Fibroblast of lung (primary cell): Measurements from ENCODE around the gene GAS7. TPM values are rescaled to one million over a fixed set of nuclear protein-coding genes. Genes with fewer than 3 reads are reported as not detected.
A peak's percentile ranks its signal among the peaks of the same experiment; 100 is the strongest.

Experiments used
- DNase-seq, 2 donors: peaks; one replicate each; pipeline versions ENCODE4 v3.0.0 to v3.0.0-alpha.2; 2010; ENCODE audit warnings: low read depth in 2 of 2
- H2AFZ ChIP-seq: 2 replicates; pipeline ENCODE4 v1.5.1; 2012; ENCODE audit warnings: low read length, control low read depth, inconsistent platforms
- H3K27ac ChIP-seq: 2 replicates; pipeline ENCODE4 v1.5.1; 2011; ENCODE audit warnings: low read length, control low read depth; ENCODE audit not compliant: insufficient read depth
- H3K27me3 ChIP-seq: 2 replicates; pipeline ENCODE4 v1.5.1; 2011; ENCODE audit warnings: mild to moderate bottlenecking, low read length; ENCODE audit not compliant: control insufficient read depth, insufficient read depth
- H3K36me3 ChIP-seq: 2 replicates; pipeline ENCODE4 v1.5.1; 2011; ENCODE audit warnings: low read length; ENCODE audit not compliant: control insufficient read depth, insufficient read depth
- H3K4me1 ChIP-seq: 2 replicates; pipeline ENCODE4 v1.5.1; 2011; ENCODE audit warnings: low read length; ENCODE audit not compliant: control insufficient read depth, insufficient read depth; ENCODE audit errors: extremely low read depth
- H3K4me2 ChIP-seq: 2 replicates; pipeline ENCODE4 v1.5.1; 2011; ENCODE audit warnings: low read length, control low read depth; ENCODE audit not compliant: insufficient read depth; ENCODE audit errors: extremely low read depth
- H3K4me3 ChIP-seq, 4 experiments: fragments of 200-600 bp in 1 of 4; sonication (generic) in 1 of 4; replicated peaks in 1 of 4; 2 replicates each; pipeline ENCODE4 v1.5.1; 2011 to 2016; ENCODE audit warnings: low read length in 4 of 4, low read depth in 3 of 4, mild to moderate bottlenecking in 3 of 4, control low read depth in 2 of 4, inconsistent platforms in 1 of 4, mixed read lengths in 1 of 4; ENCODE audit not compliant: insufficient read depth in 1 of 4; ENCODE audit errors: control extremely low read depth in 1 of 4
- H3K79me2 ChIP-seq: 2 replicates; pipeline ENCODE4 v1.5.1; 2012; ENCODE audit warnings: mild to moderate bottlenecking, low read length, inconsistent platforms; ENCODE audit not compliant: control insufficient read depth, insufficient read depth
- H3K9ac ChIP-seq: 2 replicates; pipeline ENCODE4 v1.5.1; 2011; ENCODE audit warnings: mild to moderate bottlenecking, low read length, control low read depth; ENCODE audit not compliant: insufficient read depth
- H3K9me3 ChIP-seq: 2 replicates; pipeline ENCODE4 v1.5.1; 2012; ENCODE audit warnings: low read depth, low read length; ENCODE audit not compliant: control insufficient read depth, insufficient read depth
- H4K20me1 ChIP-seq: 2 replicates; pipeline ENCODE4 v1.5.1; 2011; ENCODE audit warnings: low read length; ENCODE audit not compliant: control insufficient read depth, insufficient read depth; ENCODE audit errors: extremely low read depth
- EZH2 ChIP-seq: IDR thresholded peaks from 2 replicates; pipeline ENCODE4 v1.5.1; 2012; ENCODE audit warnings: low read length, control low read depth, mild to moderate bottlenecking; ENCODE audit errors: missing control alignments
- polyA plus RNA-seq, 2 donors: library from polyadenylated mRNA; depleted of rRNA in 1 of 2; stranded (reverse) in 1 of 2; unstranded in 1 of 2; fragments of >200 nt; gene quantifications; 2 replicates each; pipeline ENCODE4 v1.2.1, GENCODE V29; 2011 to 2012; ENCODE audit warnings: missing spikeins in 1 of 2
- total RNA-seq: library from RNA; depleted of rRNA; stranded (reverse); fragments of >200 nt; gene quantifications from 2 replicates; pipeline ENCODE4 v1.2.1, GENCODE V29; 2014
- TF ChIP-seq, protein P1 (sequence below), 2 donors: IDR thresholded peaks in 1 of 2; conservative IDR thresholded peaks in 1 of 2; 1 replicate in 1 of 2; 2 replicates in 1 of 2; pipeline ENCODE4 v1.5.1; 2011 to 2012; ENCODE audit warnings: low read length in 2 of 2, control low read depth in 1 of 2, inconsistent platforms in 1 of 2, low read depth in 1 of 2, mild to moderate bottlenecking in 1 of 2

The GAS7 gene
- total and polyA plus RNA-seq, 2 donors (not counting 1 experiment from before 2014, with no cell fraction given) = 0.58 to 2.6 TPM

DNA sequence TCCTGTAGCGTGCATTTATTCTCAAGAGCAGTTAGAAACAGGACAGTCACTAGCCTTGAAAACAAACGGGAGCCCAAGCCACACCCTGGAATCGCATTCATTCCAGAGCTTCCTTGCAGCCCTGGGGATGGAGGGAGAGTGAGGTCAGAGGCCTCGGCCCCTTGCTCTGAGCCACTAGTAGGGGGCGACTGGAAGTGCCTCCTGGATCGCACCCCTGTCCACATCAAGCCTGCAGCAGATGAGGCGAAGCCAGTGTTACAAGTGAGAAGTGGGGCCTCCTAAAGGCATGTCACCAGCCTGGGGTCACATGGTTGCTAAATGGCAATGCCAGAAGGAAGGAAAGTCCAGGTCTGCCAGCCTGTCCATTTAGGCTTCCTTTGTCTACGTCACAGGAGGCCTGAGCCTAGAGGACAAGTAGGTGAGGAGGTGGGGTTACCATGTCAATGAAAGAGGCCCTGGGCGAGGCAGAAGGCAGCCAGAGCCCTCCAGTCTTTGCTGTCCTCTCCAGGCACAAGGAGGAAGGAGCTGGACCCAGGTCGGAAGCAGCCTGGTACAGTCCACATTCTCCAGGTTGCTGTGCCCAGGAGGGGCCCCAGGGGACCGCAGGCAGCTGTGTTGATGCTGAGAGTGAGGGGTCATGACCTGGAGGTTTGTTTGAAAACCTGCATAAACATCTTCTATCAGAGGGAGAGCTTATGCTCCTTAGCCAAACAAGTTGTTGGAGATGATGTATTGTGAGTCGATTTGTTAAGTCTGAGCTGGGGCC, 290.3 kb downstream of the GAS7 start:
- no peaks in the 10 kb centered on the region for H3K9me3 ChIP-seq
- no peak overlapping the region for H3K4me2 ChIP-seq
- H3K4me3 ChIP-seq = no peak overlapping the region
- TF ChIP-seq, protein P1, sequence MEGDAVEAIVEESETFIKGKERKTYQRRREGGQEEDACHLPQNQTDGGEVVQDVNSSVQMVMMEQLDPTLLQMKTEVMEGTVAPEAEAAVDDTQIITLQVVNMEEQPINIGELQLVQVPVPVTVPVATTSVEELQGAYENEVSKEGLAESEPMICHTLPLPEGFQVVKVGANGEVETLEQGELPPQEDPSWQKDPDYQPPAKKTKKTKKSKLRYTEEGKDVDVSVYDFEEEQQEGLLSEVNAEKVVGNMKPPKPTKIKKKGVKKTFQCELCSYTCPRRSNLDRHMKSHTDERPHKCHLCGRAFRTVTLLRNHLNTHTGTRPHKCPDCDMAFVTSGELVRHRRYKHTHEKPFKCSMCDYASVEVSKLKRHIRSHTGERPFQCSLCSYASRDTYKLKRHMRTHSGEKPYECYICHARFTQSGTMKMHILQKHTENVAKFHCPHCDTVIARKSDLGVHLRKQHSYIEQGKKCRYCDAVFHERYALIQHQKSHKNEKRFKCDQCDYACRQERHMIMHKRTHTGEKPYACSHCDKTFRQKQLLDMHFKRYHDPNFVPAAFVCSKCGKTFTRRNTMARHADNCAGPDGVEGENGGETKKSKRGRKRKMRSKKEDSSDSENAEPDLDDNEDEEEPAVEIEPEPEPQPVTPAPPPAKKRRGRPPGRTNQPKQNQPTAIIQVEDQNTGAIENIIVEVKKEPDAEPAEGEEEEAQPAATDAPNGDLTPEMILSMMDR (conservative IDR thresholded peaks at IDR 0.05 in 1 of 2, IDR thresholded peaks at IDR 0.05 in 1 of 2; ENCODE audit: low read depth in 1 of 2, low read length in 2 of 2) = no peak
- TF ChIP-seq EZH2 = no peak
- no peak overlapping the region for H3K27ac ChIP-seq
- peak in 1 of 2 donors; percentile 69 for DNase-seq
- no peak overlapping the region for H2AFZ ChIP-seq
- no peaks in the 10 kb centered on the region for H4K20me1 ChIP-seq
- H3K4me1 ChIP-seq = no peaks in the 10 kb centered on the region
- no peaks in the 10 kb centered on the region for H3K27me3 ChIP-seq
- H3K36me3 ChIP-seq = no peaks in the 10 kb centered on the region
- no peak overlapping the region for H3K9ac ChIP-seq
- H3K79me2 ChIP-seq = no peaks in the 10 kb centered on the region

DNA sequence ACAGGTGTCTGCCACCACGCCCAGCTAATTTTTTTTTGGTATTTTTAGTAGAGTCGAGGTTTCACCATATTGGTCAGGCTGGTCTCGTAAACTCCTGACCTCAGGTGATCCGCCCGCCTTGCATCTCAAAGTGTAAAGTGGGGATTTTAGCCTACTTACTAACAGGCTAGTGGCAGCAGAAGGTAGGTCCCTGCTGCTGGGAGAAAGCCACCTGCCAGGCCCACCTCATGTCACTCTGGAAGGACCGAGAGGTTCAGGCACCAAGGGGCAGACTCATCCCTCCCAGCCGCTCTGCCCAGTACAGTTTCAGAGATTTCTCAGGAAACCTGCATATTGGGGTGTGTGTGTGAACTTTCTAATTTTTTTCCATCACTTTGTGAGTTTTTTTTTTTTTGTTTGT, 291.3 kb downstream of the GAS7 start:
- Histone ChIP-seq H3K27ac (no peak overlapping the region), H3K79me2 (no peaks in the 10 kb centered on the region), H3K27me3 (no peaks in the 10 kb centered on the region), H3K4me1 (no peaks in the 10 kb centered on the region), H3K9me3 (no peaks in the 10 kb centered on the region), H3K4me3 (no peak overlapping the region), H3K36me3 (no peaks in the 10 kb centered on the region), H4K20me1 (no peaks in the 10 kb centered on the region), H3K9ac (no peak overlapping the region), H3K4me2 (no peak overlapping the region), H2AFZ (no peak overlapping the region)
- no peak for DNase-seq
- TF ChIP-seq, protein P1 (conservative IDR thresholded peaks at IDR 0.05 in 1 of 2, IDR thresholded peaks at IDR 0.05 in 1 of 2; ENCODE audit: low read depth in 1 of 2, low read length in 2 of 2) = no peak
- TF ChIP-seq EZH2 = no peak

GRCh38 chr17:9906616-9907015, 291.8 kb downstream of the GAS7 start:
- H3K9me3 ChIP-seq = no peaks in the 10 kb centered on the region
- no peak overlapping the region for H3K27ac ChIP-seq
- no peaks in the 10 kb centered on the region for H4K20me1 ChIP-seq
- H2AFZ ChIP-seq = no peak overlapping the region
- no peak overlapping the region for H3K9ac ChIP-seq
- H3K4me2 ChIP-seq = no peak overlapping the region
- no peaks in the 10 kb centered on the region for H3K79me2 ChIP-seq
- no peaks in the 10 kb centered on the region for H3K4me1 ChIP-seq
- TF ChIP-seq, protein P1 (conservative IDR thresholded peaks at IDR 0.05 in 1 of 2, IDR thresholded peaks at IDR 0.05 in 1 of 2; ENCODE audit: low read depth in 1 of 2, low read length in 2 of 2) = no peak
- no peak for TF ChIP-seq EZH2
- H3K36me3 ChIP-seq = no peaks in the 10 kb centered on the region
- H3K27me3 ChIP-seq = no peaks in the 10 kb centered on the region
- DNase-seq = no peak
- H3K4me3 ChIP-seq = no peak overlapping the region
